GM18502 (cell line): Measurements from ENCODE around the gene HOXA2.

ENCODE experiments used
- ATAC-seq: cut with Tn5 transposase; IDR thresholded peaks from one replicate; pipeline ENCODE4 v1.9.1; 2021; ENCODE audit warnings: mild to moderate bottlenecking; ENCODE audit not compliant: unreplicated experiment, poor library complexity

Gene HOXA2

DNA sequence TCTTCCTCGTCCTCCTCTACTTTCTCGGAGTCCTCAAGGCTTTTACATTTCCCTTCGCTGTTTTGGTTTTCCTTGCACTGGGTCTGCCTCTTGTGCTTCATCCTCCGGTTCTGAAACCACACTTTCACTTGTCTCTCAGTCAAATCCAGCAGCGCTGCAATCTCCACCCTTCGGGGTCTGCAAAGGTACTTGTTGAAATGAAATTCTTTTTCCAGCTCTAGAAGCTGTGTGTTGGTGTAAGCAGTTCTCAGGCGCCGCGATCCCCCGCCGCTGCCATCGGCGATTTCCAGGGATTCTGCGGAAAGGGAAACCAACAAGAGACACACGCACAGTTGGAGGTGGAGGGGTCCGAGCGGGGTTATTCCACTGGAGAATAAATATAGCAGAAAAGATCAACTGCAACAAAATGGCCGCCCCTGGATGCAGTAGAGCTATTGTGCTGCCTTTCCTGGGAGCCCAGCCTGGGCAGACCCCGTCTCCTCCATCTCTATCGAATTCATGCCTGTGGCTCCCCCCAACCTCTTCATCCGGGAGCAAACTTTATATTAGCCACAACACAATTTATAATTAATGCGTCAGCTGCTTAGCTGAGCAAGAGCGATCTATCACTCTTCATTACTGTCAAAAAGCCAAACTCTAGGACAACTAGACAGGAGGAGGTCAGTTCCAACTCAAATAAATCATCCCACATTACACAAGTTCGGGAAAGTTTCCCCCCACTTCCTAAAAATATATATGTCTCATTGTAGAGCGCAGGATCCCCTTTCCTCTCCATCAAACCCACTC lies 1.1 kb downstream of the HOXA2 start:
- no peak for ATAC-seq

DNA sequence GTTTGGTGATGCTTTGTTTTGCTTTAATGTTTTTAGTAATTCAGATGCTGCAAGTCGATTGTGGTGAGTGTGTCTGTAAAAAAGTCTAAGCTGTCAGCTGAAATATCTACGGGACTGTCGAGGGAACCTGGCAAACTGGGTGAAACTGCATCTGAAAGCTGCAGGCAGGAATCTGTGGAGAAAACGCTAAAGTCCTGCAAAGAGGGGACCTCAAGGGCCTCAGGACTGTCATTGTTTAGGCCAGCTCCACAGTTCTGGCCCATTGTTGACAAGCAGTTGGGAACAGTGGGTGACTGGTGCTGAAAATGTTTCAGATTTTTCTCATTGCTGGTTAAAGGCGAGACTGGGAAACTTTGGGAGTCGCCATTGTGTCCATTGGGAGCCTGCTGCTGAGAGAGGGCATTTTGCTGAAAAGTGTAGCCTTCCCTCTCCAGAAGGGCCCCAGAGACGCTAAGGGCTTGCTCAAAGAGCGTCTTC lies 1.8 kb downstream of the HOXA2 start:
- ATAC-seq: no peak

- no peak for ATAC-seq
Observed at GRCh38 chr7:27099453-27100370, 2.8 kb downstream of the HOXA2 start.

DNA sequence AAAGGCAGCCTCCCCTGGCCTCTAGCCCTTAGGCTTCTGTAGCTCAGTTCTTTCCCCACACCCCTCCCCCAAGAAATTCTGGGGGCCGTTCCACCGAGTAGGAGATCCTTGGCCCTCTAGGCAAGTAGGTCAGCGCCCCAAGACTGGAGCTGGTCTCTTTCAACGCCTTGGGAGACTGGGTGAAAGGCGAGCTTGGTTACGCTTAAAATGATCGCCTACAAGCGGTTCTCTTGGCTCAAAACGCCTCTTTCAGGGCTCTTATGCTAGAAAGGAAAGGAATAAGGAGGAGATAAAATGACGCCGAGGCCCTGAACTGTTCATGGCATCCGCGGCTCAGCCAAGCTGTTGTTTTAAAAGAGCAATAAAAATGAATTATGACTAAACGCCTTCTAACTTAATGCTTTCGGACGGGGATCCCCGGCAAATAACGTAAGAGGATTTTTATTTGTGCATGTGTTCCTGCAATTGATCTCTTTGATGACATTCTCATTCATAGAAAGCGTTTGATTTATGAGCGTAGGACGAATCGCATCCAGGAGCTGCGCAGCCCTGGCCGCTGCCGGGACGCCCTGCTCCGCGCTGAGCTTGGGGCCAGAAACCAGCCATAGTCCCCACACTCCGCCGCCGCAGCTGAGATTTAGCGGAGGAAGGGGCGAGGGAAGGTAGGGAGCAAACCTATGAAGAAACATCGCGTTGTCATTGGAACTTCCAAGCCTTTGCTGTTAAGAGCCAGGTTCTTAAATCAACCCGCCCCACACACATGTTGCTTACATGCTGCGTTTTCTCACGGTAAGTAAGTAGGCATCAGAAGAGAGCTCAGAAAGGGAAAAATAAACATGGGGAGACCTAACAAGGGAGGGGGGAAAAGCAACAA lies 3.7 kb downstream of the HOXA2 start:
- ATAC-seq: no peak

GRCh38 chr7:27097686-27098577 lies 4.6 kb downstream of the HOXA2 start:
- ATAC-seq: no peak

- peak; percentile 1 for ATAC-seq
Observed at GRCh38 chr7:27096768-27097514, 5.5 kb downstream of the HOXA2 start.

DNA sequence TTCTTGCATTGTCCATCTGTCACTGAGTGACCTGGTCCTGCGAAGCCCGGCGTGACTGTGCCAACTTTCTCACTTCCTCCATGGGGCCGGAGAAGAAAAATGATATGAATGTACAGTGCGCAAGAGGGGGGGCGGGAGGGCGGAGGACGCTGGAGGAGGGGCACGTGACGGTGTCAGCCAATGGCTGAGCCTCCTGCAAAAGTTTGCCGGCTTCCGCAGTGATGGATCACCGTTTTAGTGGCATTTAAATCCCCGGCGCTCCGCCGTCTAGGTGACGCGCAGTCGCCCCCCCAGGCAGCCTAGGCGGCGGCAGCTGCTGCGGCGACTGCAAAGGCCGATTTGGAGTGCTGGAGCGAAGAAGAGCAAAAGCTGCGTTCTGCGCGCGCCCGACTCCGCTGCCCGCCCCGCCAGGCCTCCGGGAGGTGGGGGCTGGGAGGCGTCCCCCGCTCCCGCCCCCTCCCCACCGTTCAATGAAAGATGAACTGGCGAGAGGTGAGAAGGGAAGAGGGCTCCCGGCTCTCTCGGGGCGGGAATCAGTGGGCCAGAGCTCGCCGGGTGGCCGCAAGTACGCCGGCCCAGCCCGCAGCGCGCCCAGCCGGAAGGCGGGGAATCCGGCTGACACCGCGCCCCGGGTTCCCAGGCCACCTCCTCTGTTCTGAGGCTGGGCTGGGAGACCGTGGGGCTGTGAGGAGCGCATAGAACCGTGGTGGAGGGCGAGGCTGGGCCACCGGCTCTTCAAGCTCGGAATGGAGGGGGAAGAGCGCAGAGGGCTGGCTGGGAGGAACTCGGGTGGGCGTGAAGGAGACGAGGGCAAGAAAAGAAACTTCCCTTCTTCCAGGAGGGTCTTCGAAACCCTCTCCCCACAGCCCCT lies 6.4 kb downstream of the HOXA2 start, which contains the start of gene HOXA1:
Gene HOXA1 (minus strand): TSS at position 104 of the 871 bp plus-strand sequence. CDS start 88 bp downstream, at position 16.
- ATAC-seq: peak; percentile 84

- ATAC-seq: peak; percentile 13
Observed at GRCh38 chr7:27095050-27095896, 7.2 kb downstream of the HOXA2 start.

- no peak for ATAC-seq
Observed at GRCh38 chr7:27094304-27095049, 8.0 kb downstream of the HOXA2 start.

DNA sequence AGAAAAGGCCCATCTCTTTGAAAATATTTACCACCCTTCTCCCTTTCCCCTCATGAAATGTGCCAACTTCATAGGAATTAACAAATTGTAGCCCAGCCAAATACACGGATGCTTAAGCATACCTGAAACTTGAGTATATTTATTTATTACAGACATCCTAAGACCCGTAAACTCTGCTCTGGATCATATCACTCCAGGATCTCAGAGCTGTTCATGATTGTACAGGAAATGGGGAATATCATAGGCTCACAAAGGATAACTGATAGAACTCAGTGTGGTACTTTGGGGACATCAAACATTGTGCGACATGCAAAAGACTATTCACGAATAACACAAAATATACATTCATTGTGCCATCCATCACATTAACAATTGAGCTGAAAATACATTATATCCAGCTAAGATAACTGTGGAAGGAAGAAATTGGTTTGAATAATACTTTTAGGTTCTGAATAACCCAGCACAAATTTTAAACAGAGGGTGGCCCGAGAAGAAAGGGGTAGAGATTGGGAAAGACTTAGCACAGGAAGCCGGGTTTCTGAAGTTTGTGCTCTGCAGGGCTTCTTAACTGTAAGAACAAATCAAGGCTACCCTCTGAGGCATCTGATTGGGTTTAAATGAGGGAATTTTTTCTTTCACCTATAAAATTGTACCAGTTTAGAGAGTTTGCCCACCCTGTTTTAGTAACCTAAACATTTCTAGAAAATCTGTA lies 9.1 kb downstream of the HOXA2 start:
- ATAC-seq: no peak

DNA sequence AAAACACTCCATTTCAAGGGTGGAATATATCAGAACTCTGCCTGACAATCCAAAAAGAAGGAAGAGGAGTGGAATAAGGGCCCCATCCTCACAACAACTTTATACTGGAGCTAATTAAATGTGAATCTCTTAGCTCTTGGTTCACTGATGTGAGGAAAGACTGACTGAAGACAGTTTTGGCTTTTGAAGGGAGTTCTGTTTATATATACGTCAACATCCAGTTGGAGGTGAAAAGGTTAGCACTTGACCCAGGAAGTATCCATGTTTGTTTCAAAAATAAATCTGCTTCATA lies 9.7 kb downstream of the HOXA2 start:
- ATAC-seq: no peak

GRCh38 chr7:27091941-27092818 lies 10.3 kb downstream of the HOXA2 start:
- no peak for ATAC-seq

GRCh38 chr7:27091105-27091504 lies 11.4 kb downstream of the HOXA2 start:
- ATAC-seq: no peak

DNA sequence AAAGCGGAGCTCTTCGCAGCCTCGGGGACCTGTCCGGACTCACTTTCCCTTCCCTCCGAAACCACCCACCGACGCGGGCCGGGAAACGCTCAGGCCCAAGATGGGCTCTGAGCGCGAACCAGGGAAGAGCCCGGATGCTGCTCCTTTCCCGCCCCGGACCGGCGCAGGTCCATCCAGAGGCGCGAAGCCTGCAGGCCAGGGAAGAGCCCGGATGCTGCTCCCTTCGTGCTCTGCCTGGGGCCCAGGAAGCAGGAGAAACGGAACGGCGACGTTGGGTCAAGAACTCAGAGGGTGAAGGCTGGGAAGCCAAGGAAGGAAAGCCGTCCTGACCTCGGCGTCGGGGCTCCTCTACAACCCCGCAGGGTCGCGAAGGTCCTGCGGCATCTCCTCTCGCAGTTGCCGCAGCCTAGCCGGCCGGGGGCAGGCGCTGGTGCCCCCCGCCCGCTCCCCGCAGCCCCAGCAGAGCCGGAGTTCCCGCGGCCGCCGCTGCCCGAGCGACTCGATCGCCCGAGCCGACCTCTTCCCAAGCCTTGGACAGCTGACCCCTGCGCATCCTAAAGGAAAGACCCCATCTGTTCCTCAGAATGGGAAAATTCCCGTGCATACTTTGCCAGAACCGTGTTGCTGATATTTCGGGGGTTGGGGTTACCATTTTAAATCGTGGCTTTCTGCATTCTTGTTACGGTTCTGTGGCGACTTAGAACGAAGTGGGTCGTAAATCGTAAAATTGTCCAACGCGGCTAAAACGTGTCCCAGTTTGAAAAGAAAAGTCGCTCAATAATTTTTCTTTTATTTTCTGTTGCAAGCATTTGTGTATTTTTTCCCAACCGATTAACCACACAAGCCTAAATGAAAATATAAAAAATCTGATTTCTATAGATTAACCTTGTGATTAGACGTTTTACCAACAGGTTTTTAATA lies 14.2 kb downstream of the HOXA2 start:
- ATAC-seq: no peak
